ENCODE measurements around the gene GLB1L.
A peak's percentile ranks its signal among the peaks of the same experiment; 100 is the strongest.

Gene GLB1L

DNA sequence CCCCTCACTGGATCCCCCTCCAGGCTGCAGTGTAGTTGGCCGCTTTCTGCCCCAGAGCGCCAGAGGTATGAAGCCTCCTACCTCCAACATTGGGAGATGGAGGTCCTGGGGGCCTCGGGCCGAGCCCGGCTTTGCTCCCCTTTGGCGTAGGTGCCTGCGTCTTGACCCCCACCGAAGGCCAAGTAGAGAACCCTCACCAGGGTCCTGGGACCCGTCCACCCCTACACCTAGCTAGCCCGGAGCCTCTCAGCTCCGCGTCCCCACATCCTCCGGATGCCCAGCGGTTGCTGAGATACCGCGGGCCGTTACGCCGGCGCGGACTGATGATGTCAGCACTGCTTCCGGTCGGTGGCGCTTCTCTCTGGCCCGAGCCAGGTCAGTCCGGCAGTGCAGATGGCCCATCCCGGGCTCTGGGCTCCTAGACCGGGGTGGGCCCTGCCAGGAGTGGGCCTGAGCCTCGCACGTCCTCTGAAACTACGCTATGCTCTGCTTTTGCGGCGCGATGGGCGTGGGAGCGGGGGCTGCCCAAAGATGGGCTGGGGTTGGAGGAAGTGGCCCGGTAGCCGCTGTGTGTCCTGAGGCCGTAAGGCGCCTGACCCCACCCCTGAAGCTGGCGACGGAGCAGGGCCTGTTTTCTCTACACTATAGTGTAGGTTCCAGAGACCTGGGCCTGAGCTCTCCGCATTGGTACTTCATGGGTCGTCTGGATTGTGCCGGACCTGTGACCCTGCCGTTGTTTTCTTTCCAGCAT, at the start of gene GLB1L, which contains the start of gene STK16:
TSS of gene GLB1L (minus strand) at position 297 of the 751 bp plus-strand sequence. CDS start 1,871 bp downstream, outside the sequence.
TSS of gene STK16 (plus strand) at position 332 of the 751 bp plus-strand sequence. CDS start 521 bp downstream, outside the sequence.
- TF ChIP-seq ZFX (IDR thresholded peaks at IDR 0.05): peak; percentile 77
- TF ChIP-seq, protein P1, sequence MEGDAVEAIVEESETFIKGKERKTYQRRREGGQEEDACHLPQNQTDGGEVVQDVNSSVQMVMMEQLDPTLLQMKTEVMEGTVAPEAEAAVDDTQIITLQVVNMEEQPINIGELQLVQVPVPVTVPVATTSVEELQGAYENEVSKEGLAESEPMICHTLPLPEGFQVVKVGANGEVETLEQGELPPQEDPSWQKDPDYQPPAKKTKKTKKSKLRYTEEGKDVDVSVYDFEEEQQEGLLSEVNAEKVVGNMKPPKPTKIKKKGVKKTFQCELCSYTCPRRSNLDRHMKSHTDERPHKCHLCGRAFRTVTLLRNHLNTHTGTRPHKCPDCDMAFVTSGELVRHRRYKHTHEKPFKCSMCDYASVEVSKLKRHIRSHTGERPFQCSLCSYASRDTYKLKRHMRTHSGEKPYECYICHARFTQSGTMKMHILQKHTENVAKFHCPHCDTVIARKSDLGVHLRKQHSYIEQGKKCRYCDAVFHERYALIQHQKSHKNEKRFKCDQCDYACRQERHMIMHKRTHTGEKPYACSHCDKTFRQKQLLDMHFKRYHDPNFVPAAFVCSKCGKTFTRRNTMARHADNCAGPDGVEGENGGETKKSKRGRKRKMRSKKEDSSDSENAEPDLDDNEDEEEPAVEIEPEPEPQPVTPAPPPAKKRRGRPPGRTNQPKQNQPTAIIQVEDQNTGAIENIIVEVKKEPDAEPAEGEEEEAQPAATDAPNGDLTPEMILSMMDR (conservative IDR thresholded peaks at IDR 0.05): no peak
- peak within 1 kb of the TSS; percentile 81 for H3K27ac ChIP-seq

- H3K27ac ChIP-seq: peak overlapping the region; percentile 36
- TF ChIP-seq, protein P1 (conservative IDR thresholded peaks at IDR 0.05): peak; percentile 97
- peak; percentile 39; the same call in 1 of the 2 replicates for TF ChIP-seq ZFX (IDR thresholded peaks at IDR 0.05)
Observed at GRCh38 chr2:219294356-219295351, 49.4 kb upstream of the GLB1L start.

DNA sequence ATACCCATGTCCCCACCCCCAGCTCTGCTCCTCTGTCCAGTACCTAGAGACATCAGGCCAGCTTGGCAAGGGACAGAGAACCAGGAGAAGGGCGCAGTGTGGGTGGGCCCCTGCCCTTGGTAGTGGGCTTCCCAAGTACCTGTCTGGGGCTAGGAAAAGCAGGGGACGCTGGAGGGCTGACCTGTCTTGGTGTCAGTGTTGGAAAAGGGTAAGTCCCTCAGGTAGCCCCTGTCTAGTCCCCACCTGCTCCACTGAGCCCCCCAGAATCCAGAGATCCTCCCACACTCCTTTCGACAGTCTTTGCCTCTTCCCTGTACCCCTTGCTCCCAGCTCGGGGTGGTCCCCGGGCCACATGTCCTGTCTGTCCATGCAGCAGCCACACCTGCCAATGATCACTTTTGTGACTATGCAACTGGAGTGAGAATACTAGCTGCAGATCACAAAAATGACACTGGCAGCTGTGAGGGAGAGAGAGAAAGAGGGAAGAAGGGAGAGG, 48.5 kb upstream of the GLB1L start:
- no peak overlapping the region for H3K27ac ChIP-seq
- TF ChIP-seq, protein P1 (conservative IDR thresholded peaks at IDR 0.05): no peak
- TF ChIP-seq ZFX (IDR thresholded peaks at IDR 0.05): no peak

DNA sequence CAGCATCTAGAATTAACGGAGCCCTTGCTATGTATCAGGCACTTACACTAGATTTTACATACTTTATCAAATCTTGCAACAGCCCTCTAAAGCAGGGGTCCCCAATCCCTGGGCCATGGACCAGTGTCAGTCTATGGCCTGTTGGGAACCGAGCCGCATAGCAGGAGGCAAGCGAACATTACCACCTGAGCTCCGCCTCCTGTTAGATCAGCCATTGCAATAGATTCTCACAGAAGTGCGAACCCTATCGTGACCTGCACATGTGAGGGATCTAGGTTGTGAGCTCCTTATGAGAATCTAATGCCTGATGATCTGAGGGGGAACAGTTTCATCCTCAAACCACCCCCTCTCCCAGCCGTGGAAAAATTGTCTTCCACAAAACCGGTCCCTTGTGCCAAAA, 47.4 kb upstream of the GLB1L start:
- no peak overlapping the region for H3K27ac ChIP-seq
- TF ChIP-seq ZFX (IDR thresholded peaks at IDR 0.05): no peak
- TF ChIP-seq, protein P1 (conservative IDR thresholded peaks at IDR 0.05): no peak

GRCh38 chr2:219291910-219292490, 46.8 kb upstream of the GLB1L start:
- TF ChIP-seq, protein P1 (conservative IDR thresholded peaks at IDR 0.05): no peak
- no peak for TF ChIP-seq ZFX (IDR thresholded peaks at IDR 0.05)
- no peak overlapping the region for H3K27ac ChIP-seq

DNA sequence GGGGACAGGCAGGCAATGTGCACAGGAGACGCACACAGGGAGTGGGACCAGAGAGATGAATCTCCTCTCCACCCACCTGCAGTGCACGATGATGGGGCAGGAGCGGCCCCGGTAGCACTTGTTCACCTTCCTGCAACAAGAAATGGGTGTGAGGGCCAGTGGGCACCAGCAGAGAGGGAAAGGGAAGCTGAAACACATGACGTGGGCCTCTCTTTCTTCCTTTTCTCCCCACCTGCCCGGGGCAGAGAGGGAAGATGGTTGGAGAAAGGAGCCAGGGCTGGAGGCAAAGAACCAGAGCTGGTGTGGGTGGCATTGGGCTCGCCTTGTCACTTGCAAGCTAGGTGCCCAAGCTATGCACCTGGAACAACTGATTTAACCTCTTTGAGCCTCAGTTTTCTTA, 46.1 kb upstream of the GLB1L start:
- no peak overlapping the region for H3K27ac ChIP-seq
- TF ChIP-seq, protein P1 (conservative IDR thresholded peaks at IDR 0.05): no peak
- TF ChIP-seq ZFX (IDR thresholded peaks at IDR 0.05): no peak
